Bronchial epithelial cell (primary cell): ENCODE results near the gene ATP5F1D. TPM values are rescaled to one million over a fixed set of nuclear protein-coding genes. Genes with fewer than 3 reads are reported as not detected.

Experiments
- DNase-seq: peaks from one replicate; pipeline ENCODE4 v3.0.0-alpha.2; 2010; ENCODE audit warnings: low read depth
- FAIRE-seq: peaks from 2 replicates; lab custom pipeline; 2011; peaks lifted over from hg19 to GRCh38; lab: Jason Lieb, UNC
- H3K27me3 ChIP-seq: 2 replicates; pipeline ENCODE4 v1.5.1; 2011; ENCODE audit warnings: low read length; ENCODE audit not compliant: control insufficient read depth, insufficient read depth
- H3K36me3 ChIP-seq: 2 replicates; pipeline ENCODE4 v1.5.1; 2011; ENCODE audit warnings: low read length; ENCODE audit not compliant: control insufficient read depth, insufficient read depth
- H3K4me3 ChIP-seq: 2 replicates; pipeline ENCODE4 v1.5.1; 2011; ENCODE audit warnings: mild to moderate bottlenecking, low read depth, low read length, control low read depth
- CTCF ChIP-seq: IDR thresholded peaks from 2 replicates; pipeline ENCODE4 v1.5.1; 2011; ENCODE audit warnings: mild to moderate bottlenecking, moderate library complexity, low read length, control low read depth, inconsistent platforms; ENCODE audit not compliant: insufficient read depth, severe bottlenecking
- total RNA-seq: library from RNA; depleted of rRNA; stranded (reverse); fragments of >200 nt; gene quantifications from 2 replicates; pipeline ENCODE4 v1.2.1, GENCODE V29; 2014

ATP5F1D gene
- total RNA-seq, 1 donor from 2014 or later, result 8.7 TPM

- TF ChIP-seq CTCF, result no peak
- DNase-seq (no peak), FAIRE-seq (no peak)
- H3K4me3 ChIP-seq, result no peak overlapping the region
- H3K36me3 ChIP-seq, result peaks cover 44% of the 10 kb centered on the region
- no peaks in the 10 kb centered on the region for H3K27me3 ChIP-seq
These were observed 13.9 kb downstream of the ATP5F1D start for GRCh38 chr19:1255186-1256161.

GRCh38 chr19:1256646-1257474 lies 15.3 kb downstream of the ATP5F1D start:
- no peak for TF ChIP-seq CTCF
- H3K36me3 ChIP-seq, result peaks cover 35% of the 10 kb centered on the region
- DNase-seq (no peak), FAIRE-seq (no peak)
- H3K27me3 ChIP-seq, result no peaks in the 10 kb centered on the region
- H3K4me3 ChIP-seq, result no peak overlapping the region

- no peak overlapping the region for H3K4me3 ChIP-seq
- no peak for TF ChIP-seq CTCF
- peaks cover 34% of the 10 kb centered on the region for H3K36me3 ChIP-seq
- H3K27me3 ChIP-seq, result no peaks in the 10 kb centered on the region
- DNase-seq (no peak), FAIRE-seq (no peak)
These were observed 16.1 kb downstream of the ATP5F1D start for GRCh38 chr19:1257475-1258162.

- Histone ChIP-seq H3K36me3 (peaks cover 34% of the 10 kb centered on the region), H3K4me3 (no peak overlapping the region), H3K27me3 (no peaks in the 10 kb centered on the region)
- no peak for FAIRE-seq
- TF ChIP-seq CTCF, result no peak
- no peak for DNase-seq
These were observed 16.6 kb downstream of the ATP5F1D start for GRCh38 chr19:1258163-1258492.

GRCh38 chr19:1258707-1259205 lies 17.2 kb downstream of the ATP5F1D start:
- TF ChIP-seq CTCF, result no peak
- no peaks in the 10 kb centered on the region for H3K27me3 ChIP-seq
- H3K4me3 ChIP-seq, result no peak overlapping the region
- H3K36me3 ChIP-seq, result peaks cover 30% of the 10 kb centered on the region
- FAIRE-seq (no peak), DNase-seq (peak; percentile 29)
